Measurements from ENCODE around the gene PRELID2.
"Not testable (repeated sequence)": the region's sequence is repeated elsewhere in the genome, so short reads cannot be mapped to it uniquely, and the experiment has no call there.

Gene PRELID2

GRCh38 chr5:145838276-145838675 lies 3.1 kb upstream of the PRELID2 start:
- DNase-seq: no peak

- DNase-seq: not testable (repeated sequence)
Observed at GRCh38 chr5:145836241-145836640, 1.1 kb upstream of the PRELID2 start.

GRCh38 chr5:145835848-145836239 lies 702 bp upstream of the PRELID2 start:
- DNase-seq: no peak

GRCh38 chr5:145834554-145834916 lies 607 bp downstream of the PRELID2 start:
- no peak for DNase-seq

GRCh38 chr5:145833631-145834200 lies 1.4 kb downstream of the PRELID2 start:
- DNase-seq: no peak

GRCh38 chr5:145830594-145830993 lies 4.5 kb downstream of the PRELID2 start:
- DNase-seq: no peak

- DNase-seq: no peak
Observed at GRCh38 chr5:145829708-145830361, 5.3 kb downstream of the PRELID2 start.

GRCh38 chr5:145826895-145827674 lies 8.1 kb downstream of the PRELID2 start:
- DNase-seq: no peak

GRCh38 chr5:145825751-145826180 lies 9.4 kb downstream of the PRELID2 start:
- DNase-seq: no peak

- DNase-seq: no peak
Observed at GRCh38 chr5:145824040-145824439, 11.1 kb downstream of the PRELID2 start.

GRCh38 chr5:145818604-145819003 lies 16.5 kb downstream of the PRELID2 start:
- DNase-seq: no peak

GRCh38 chr5:145812877-145813276 lies 22.3 kb downstream of the PRELID2 start:
- DNase-seq: no peak

- no peak for DNase-seq
Observed at GRCh38 chr5:145811834-145812625, 23.1 kb downstream of the PRELID2 start.

- no peak for DNase-seq
Observed at GRCh38 chr5:145806923-145807322, 28.2 kb downstream of the PRELID2 start.

- no peak for DNase-seq
Observed at GRCh38 chr5:145805819-145806218, 29.3 kb downstream of the PRELID2 start.

- no peak for DNase-seq
Observed at GRCh38 chr5:145804701-145805100, 30.4 kb downstream of the PRELID2 start.

- DNase-seq: no peak
Observed at GRCh38 chr5:145803112-145804004, 31.8 kb downstream of the PRELID2 start.

GRCh38 chr5:145801195-145801594 lies 33.9 kb downstream of the PRELID2 start:
- DNase-seq: no peak

- no peak for DNase-seq
Observed at GRCh38 chr5:145800181-145800580, 35.0 kb downstream of the PRELID2 start.

- not testable (repeated sequence) for DNase-seq
Observed at GRCh38 chr5:145798503-145798902, 36.6 kb downstream of the PRELID2 start.

- no peak for DNase-seq
Observed at GRCh38 chr5:145797336-145797735, 37.8 kb downstream of the PRELID2 start.

GRCh38 chr5:145796318-145796717 lies 38.8 kb downstream of the PRELID2 start:
- DNase-seq: no peak
